ENCODE results near the gene CDK5R2. TPM values are rescaled to one million over a fixed set of nuclear protein-coding genes. Genes with fewer than 3 reads are reported as not detected.

CDK5R2 gene
- polyA plus RNA-seq, 1 donor (not counting 4 experiments of a cell fraction or from before 2014, with no cell fraction given) = not detected

GRCh38 chr2:218998414-218999002 lies 39.0 kb downstream of the CDK5R2 start:
- FAIRE-seq (no peak), DNase-seq (ENCODE audit: low read depth, low spot score) (no peak)
- no peaks in the 10 kb centered on the region for H3K9me3 ChIP-seq (ENCODE audit: control insufficient read depth, low read depth, low read length)
- no peak overlapping the region for H2AFZ ChIP-seq (ENCODE audit: control insufficient read depth, low read length)
- TF ChIP-seq CTCF (optimal IDR thresholded peaks at IDR 0.05 in 1 of 3, IDR thresholded peaks at IDR 0.05 in 1 of 3, conservative IDR thresholded peaks at IDR 0.05 in 1 of 3; ENCODE audit: extremely low read depth in 1 of 3, insufficient read depth in 2 of 3, low read length in 3 of 3) (no peak), EZH2 (IDR thresholded peaks at IDR 0.05; ENCODE audit: low read length) (no peak)
- no peaks in the 10 kb centered on the region for H3K9me1 ChIP-seq (ENCODE audit: control insufficient read depth, extremely low read depth, insufficient read depth, low read length)
- H3K79me2 ChIP-seq (ENCODE audit: control insufficient read depth, insufficient read depth, low read length) = no peaks in the 10 kb centered on the region
- no peaks in the 10 kb centered on the region for H3K36me3 ChIP-seq (ENCODE audit: control insufficient read depth in 2 of 2, extremely low read depth in 1 of 2, insufficient read depth in 2 of 2, low read length in 2 of 2)
- no peak overlapping the region for H3K4me3 ChIP-seq (ENCODE audit: control insufficient read depth in 2 of 3, extremely low read depth in 1 of 3, insufficient read depth in 2 of 3, low read depth in 1 of 3, low read length in 3 of 3)
- no peak overlapping the region for H3K4me2 ChIP-seq (ENCODE audit: control insufficient read depth, extremely low read depth, insufficient read depth, low read depth, low read length)
- H3K27ac ChIP-seq (ENCODE audit: control insufficient read depth, insufficient read depth, low read length) = no peak overlapping the region
- H3K27me3 ChIP-seq (ENCODE audit: control insufficient read depth, extremely low read depth, insufficient read depth, low read length) = peaks cover 85% of the 10 kb centered on the region
- H4K20me1 ChIP-seq (ENCODE audit: control insufficient read depth, extremely low read depth, insufficient read depth, low read length) = peaks cover 4% of the 10 kb centered on the region
- H3K4me1 ChIP-seq (ENCODE audit: control insufficient read depth, extremely low read depth, insufficient read depth, low read length) = peaks cover 22% of the 10 kb centered on the region
- no peak overlapping the region for H3K9ac ChIP-seq (ENCODE audit: control insufficient read depth, extremely low read depth, insufficient read depth, low read length)
- dilution Hi-C loops (cut with MboI; ENCODE audit: extremely low pct_ligation_motif_present, low sequenced_read_pairs) = no loop called here

GRCh38 chr2:218999021-218999880 lies 39.8 kb downstream of the CDK5R2 start:
- Histone ChIP-seq H3K4me1 (ENCODE audit: control insufficient read depth, extremely low read depth, insufficient read depth, low read length) (peaks cover 15% of the 10 kb centered on the region), H3K4me2 (ENCODE audit: control insufficient read depth, extremely low read depth, insufficient read depth, low read depth, low read length) (no peak overlapping the region), H4K20me1 (ENCODE audit: control insufficient read depth, extremely low read depth, insufficient read depth, low read length) (peaks cover 4% of the 10 kb centered on the region), H3K9ac (ENCODE audit: control insufficient read depth, extremely low read depth, insufficient read depth, low read length) (no peak overlapping the region), H3K9me3 (ENCODE audit: control insufficient read depth, low read depth, low read length) (no peaks in the 10 kb centered on the region), H3K27ac (ENCODE audit: control insufficient read depth, insufficient read depth, low read length) (no peak overlapping the region), H2AFZ (ENCODE audit: control insufficient read depth, low read length) (no peak overlapping the region), H3K36me3 (ENCODE audit: control insufficient read depth in 2 of 2, extremely low read depth in 1 of 2, insufficient read depth in 2 of 2, low read length in 2 of 2) (no peaks in the 10 kb centered on the region), H3K9me1 (ENCODE audit: control insufficient read depth, extremely low read depth, insufficient read depth, low read length) (no peaks in the 10 kb centered on the region), H3K79me2 (ENCODE audit: control insufficient read depth, insufficient read depth, low read length) (no peaks in the 10 kb centered on the region), H3K27me3 (ENCODE audit: control insufficient read depth, extremely low read depth, insufficient read depth, low read length) (peaks cover 85% of the 10 kb centered on the region), H3K4me3 (ENCODE audit: control insufficient read depth in 2 of 3, extremely low read depth in 1 of 3, insufficient read depth in 2 of 3, low read depth in 1 of 3, low read length in 3 of 3) (no peak overlapping the region)
- dilution Hi-C loops (cut with MboI; ENCODE audit: extremely low pct_ligation_motif_present, low sequenced_read_pairs) = no loop called here
- TF ChIP-seq CTCF (optimal IDR thresholded peaks at IDR 0.05 in 1 of 3, IDR thresholded peaks at IDR 0.05 in 1 of 3, conservative IDR thresholded peaks at IDR 0.05 in 1 of 3; ENCODE audit: extremely low read depth in 1 of 3, insufficient read depth in 2 of 3, low read length in 3 of 3) (no peak), EZH2 (IDR thresholded peaks at IDR 0.05; ENCODE audit: low read length) (no peak)
- no peak for FAIRE-seq
- no peak for DNase-seq (ENCODE audit: low read depth, low spot score)
